ENCODE measurements around the gene GCAT. TPM values are rescaled to one million over a fixed set of nuclear protein-coding genes. Genes with fewer than 3 reads are reported as not detected.

The GCAT gene
- total RNA-seq, 3 donors from 2014 or later (not counting 1 experiment from before 2014, with no cell fraction given) = 0.25 to 1.2 (median 0.28) TPM

GRCh38 chr22:37769056-37769455, 38.7 kb upstream of the GCAT start:
- Mint-ChIP-seq H3K9me3 (no peaks in the 10 kb centered on the region), H3K4me3 (no peak overlapping the region), H3K27ac (no peak overlapping the region), H3K4me1 (peaks cover 0 to 5% of the 10 kb centered on the region in 2 donors), H3K27me3 (ENCODE audit: low read depth in 2 of 2) (no peaks in the 10 kb centered on the region), H3K36me3 (no peaks in the 10 kb centered on the region)
- Histone ChIP-seq H3K27ac (ENCODE audit: low read length) (no peak overlapping the region), H3K4me3 (ENCODE audit: low read length) (no peak overlapping the region), H3K27me3 (ENCODE audit: control insufficient read depth, insufficient read depth, low read length) (no peaks in the 10 kb centered on the region), H3K4me1 (ENCODE audit: control insufficient read depth, insufficient read depth, low read length) (peaks cover 12% of the 10 kb centered on the region), H3K36me3 (ENCODE audit: control insufficient read depth, insufficient read depth, low read length) (peaks cover 16% of the 10 kb centered on the region), H3K9me3 (ENCODE audit: control insufficient read depth, insufficient read depth, low read length) (no peaks in the 10 kb centered on the region)
- WGBS (ENCODE audit: insufficient coverage) = 97% methylated on average over 24 of the region's 24 CpGs
- ATAC-seq (no peak), DNase-seq (no peak)
- intact Hi-C loops (cut with micrococcal nuclease) = no loop called here
- no peak for TF ChIP-seq CTCF (IDR thresholded peaks at IDR 0.05)

- peaks cover 0 to 5% of the 10 kb centered on the region in 2 donors for H3K4me1 Mint-ChIP-seq
- ATAC-seq (no peak), DNase-seq (no peak)
- no peak overlapping the region for H3K4me3 Mint-ChIP-seq
- Histone ChIP-seq H3K27me3 (ENCODE audit: control insufficient read depth, insufficient read depth, low read length) (no peaks in the 10 kb centered on the region), H3K9me3 (ENCODE audit: control insufficient read depth, insufficient read depth, low read length) (no peaks in the 10 kb centered on the region), H3K27ac (ENCODE audit: low read length) (no peak overlapping the region), H3K4me3 (ENCODE audit: low read length) (no peak overlapping the region), H3K36me3 (ENCODE audit: control insufficient read depth, insufficient read depth, low read length) (peaks cover 18% of the 10 kb centered on the region), H3K4me1 (ENCODE audit: control insufficient read depth, insufficient read depth, low read length) (peaks cover 12% of the 10 kb centered on the region)
- no peak for TF ChIP-seq CTCF (IDR thresholded peaks at IDR 0.05)
- 73% methylated on average over 4 of the region's 4 CpGs for WGBS (ENCODE audit: insufficient coverage)
- H3K9me3 Mint-ChIP-seq = no peaks in the 10 kb centered on the region
- H3K36me3 Mint-ChIP-seq = no peaks in the 10 kb centered on the region
- H3K27ac Mint-ChIP-seq = no peak overlapping the region
- H3K27me3 Mint-ChIP-seq (ENCODE audit: low read depth in 2 of 2) = no peaks in the 10 kb centered on the region
- intact Hi-C loops (cut with micrococcal nuclease) = no loop called here
Observed at GRCh38 chr22:37771081-37771480, 36.7 kb upstream of the GCAT start.

GRCh38 chr22:37771702-37772427, 35.9 kb upstream of the GCAT start:
- Mint-ChIP-seq H3K4me3 (no peak overlapping the region), H3K27me3 (ENCODE audit: low read depth in 2 of 2) (no peaks in the 10 kb centered on the region), H3K27ac (no peak overlapping the region), H3K4me1 (peaks cover 0 to 5% of the 10 kb centered on the region in 2 donors), H3K36me3 (no peaks in the 10 kb centered on the region), H3K9me3 (no peaks in the 10 kb centered on the region)
- DNase-seq (no peak), ATAC-seq (peak; percentile 51 to 76 (median 57))
- Histone ChIP-seq H3K4me1 (ENCODE audit: control insufficient read depth, insufficient read depth, low read length) (peaks cover 12% of the 10 kb centered on the region), H3K4me3 (ENCODE audit: low read length) (no peak overlapping the region), H3K9me3 (ENCODE audit: control insufficient read depth, insufficient read depth, low read length) (no peaks in the 10 kb centered on the region), H3K36me3 (ENCODE audit: control insufficient read depth, insufficient read depth, low read length) (peaks cover 18% of the 10 kb centered on the region), H3K27me3 (ENCODE audit: control insufficient read depth, insufficient read depth, low read length) (no peaks in the 10 kb centered on the region), H3K27ac (ENCODE audit: low read length) (no peak overlapping the region)
- TF ChIP-seq CTCF (IDR thresholded peaks at IDR 0.05) = no peak
- WGBS (ENCODE audit: insufficient coverage) = 77% methylated on average over 17 of the region's 17 CpGs
- intact Hi-C loops (cut with micrococcal nuclease) = no loop called here

- 97% methylated on average over 3 of the region's 3 CpGs for WGBS (ENCODE audit: insufficient coverage)
- Mint-ChIP-seq H3K27ac (peak overlapping the region in 1 of 2 donors; percentile 42), H3K27me3 (ENCODE audit: low read depth in 2 of 2) (no peaks in the 10 kb centered on the region), H3K9me3 (no peaks in the 10 kb centered on the region), H3K4me1 (peaks cover 0 to 5% of the 10 kb centered on the region in 2 donors), H3K4me3 (no peak overlapping the region), H3K36me3 (no peaks in the 10 kb centered on the region)
- Histone ChIP-seq H3K4me1 (ENCODE audit: control insufficient read depth, insufficient read depth, low read length) (peaks cover 12% of the 10 kb centered on the region), H3K9me3 (ENCODE audit: control insufficient read depth, insufficient read depth, low read length) (no peaks in the 10 kb centered on the region), H3K27ac (ENCODE audit: low read length) (no peak overlapping the region), H3K36me3 (ENCODE audit: control insufficient read depth, insufficient read depth, low read length) (peaks cover 15% of the 10 kb centered on the region), H3K4me3 (ENCODE audit: low read length) (no peak overlapping the region), H3K27me3 (ENCODE audit: control insufficient read depth, insufficient read depth, low read length) (no peaks in the 10 kb centered on the region)
- intact Hi-C loops (cut with micrococcal nuclease) = no loop called here
- no peak for DNase-seq
- no peak for ATAC-seq
- TF ChIP-seq CTCF (IDR thresholded peaks at IDR 0.05) = no peak
Observed at GRCh38 chr22:37774728-37775127, 33.0 kb upstream of the GCAT start.
